Nephron progenitor cell (in vitro differentiated cells): ENCODE data around the gene NRARP.
A peak's percentile ranks its signal among the peaks of the same experiment; 100 is the strongest.

ENCODE experiments used
- DNase-seq: peaks from one replicate; pipeline ENCODE4 v3.0.0; 2021
- H3K27ac Mint-ChIP-seq: 2 replicates; pipeline ENCODE4 v1.8.0; 2021; ENCODE audit warnings: mild to moderate bottlenecking, moderate library complexity, mixed read lengths
- H3K27me3 Mint-ChIP-seq: 2 replicates; pipeline ENCODE4 v1.8.0; 2021; ENCODE audit warnings: mild to moderate bottlenecking, low read depth, mixed read lengths; ENCODE audit not compliant: poor library complexity
- H3K36me3 Mint-ChIP-seq: 2 replicates; pipeline ENCODE4 v1.8.0; 2021; ENCODE audit warnings: low read depth, mixed read lengths
- H3K4me1 Mint-ChIP-seq: 2 replicates; pipeline ENCODE4 v1.8.0; 2021; ENCODE audit warnings: mixed read lengths
- H3K4me3 Mint-ChIP-seq: 2 replicates; pipeline ENCODE4 v1.8.0; 2021; ENCODE audit warnings: mild to moderate bottlenecking, moderate library complexity, mixed read lengths
- H3K9me3 Mint-ChIP-seq: 2 replicates; pipeline ENCODE4 v1.8.0; 2021; ENCODE audit warnings: mild to moderate bottlenecking, moderate library complexity, mixed read lengths
- TF ChIP-seq, protein P1 (sequence below): fragments of 200-600 bp; sonication (generic); IDR thresholded peaks from 2 replicates; pipeline ENCODE4 v1.5.0; 2021; ENCODE audit warnings: antibody characterized with exemption

NRARP gene

GRCh38 chr9:137255448-137256114 lies 46.5 kb downstream of the NRARP start:
- Mint-ChIP-seq H3K36me3 (peaks cover 13% of the 10 kb centered on the region), H3K4me3 (peak overlapping the region; percentile 85), H3K4me1 (peaks cover 37% of the 10 kb centered on the region), H3K9me3 (no peaks in the 10 kb centered on the region), H3K27me3 (no peaks in the 10 kb centered on the region), H3K27ac (no peak overlapping the region)
- DNase-seq, result no peak
- TF ChIP-seq, protein P1, sequence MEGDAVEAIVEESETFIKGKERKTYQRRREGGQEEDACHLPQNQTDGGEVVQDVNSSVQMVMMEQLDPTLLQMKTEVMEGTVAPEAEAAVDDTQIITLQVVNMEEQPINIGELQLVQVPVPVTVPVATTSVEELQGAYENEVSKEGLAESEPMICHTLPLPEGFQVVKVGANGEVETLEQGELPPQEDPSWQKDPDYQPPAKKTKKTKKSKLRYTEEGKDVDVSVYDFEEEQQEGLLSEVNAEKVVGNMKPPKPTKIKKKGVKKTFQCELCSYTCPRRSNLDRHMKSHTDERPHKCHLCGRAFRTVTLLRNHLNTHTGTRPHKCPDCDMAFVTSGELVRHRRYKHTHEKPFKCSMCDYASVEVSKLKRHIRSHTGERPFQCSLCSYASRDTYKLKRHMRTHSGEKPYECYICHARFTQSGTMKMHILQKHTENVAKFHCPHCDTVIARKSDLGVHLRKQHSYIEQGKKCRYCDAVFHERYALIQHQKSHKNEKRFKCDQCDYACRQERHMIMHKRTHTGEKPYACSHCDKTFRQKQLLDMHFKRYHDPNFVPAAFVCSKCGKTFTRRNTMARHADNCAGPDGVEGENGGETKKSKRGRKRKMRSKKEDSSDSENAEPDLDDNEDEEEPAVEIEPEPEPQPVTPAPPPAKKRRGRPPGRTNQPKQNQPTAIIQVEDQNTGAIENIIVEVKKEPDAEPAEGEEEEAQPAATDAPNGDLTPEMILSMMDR, result no peak

DNA sequence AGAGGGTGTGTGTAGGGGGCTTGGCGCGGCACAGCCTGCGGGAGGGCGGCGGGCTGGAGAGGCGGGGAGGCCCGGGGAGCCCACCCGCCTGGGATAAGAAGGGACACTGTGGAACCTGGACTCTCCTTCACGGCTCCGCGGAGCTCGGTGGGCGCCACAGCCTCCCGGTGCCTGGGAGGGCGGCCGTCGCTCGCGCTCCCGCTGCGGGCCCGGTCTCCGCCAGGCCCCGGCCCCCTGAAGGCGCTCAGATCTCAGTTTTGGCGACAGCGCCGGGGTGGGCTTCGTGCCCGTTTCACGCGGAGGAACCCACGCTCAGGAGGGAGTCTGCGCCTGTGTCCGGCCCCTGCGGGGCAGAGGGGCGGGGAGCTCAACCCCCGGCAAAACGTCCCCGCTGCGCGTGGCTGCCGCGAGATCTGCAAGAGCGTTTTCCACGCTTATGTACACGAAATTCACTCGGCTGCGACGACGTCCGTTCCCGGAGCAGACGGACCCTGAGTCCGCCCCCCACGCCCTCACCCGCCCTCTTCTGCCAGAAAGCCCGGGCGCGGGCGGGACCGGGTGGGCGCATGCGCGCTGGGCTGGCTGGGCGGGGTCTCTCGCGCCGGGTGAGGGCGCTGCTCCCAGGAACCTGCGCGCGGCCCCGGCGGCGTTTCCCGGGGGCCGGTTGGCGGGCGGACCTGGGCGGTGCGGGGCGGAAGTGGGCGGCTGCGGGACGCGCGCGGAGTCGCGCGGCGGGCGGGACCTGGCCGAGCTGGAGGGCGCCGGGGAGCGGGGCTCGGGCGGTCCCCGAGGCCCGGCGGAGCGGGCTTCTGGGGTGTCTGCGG lies 47.2 kb downstream of the NRARP start, which contains the start of gene NELFB:
NELFB (plus strand) TSS at position 704 of the 824 bp plus-strand sequence.
- peak within 1 kb of the TSS; percentile 92 for H3K27ac Mint-ChIP-seq
- peaks cover 13% of the 10 kb centered on the region for H3K36me3 Mint-ChIP-seq
- TF ChIP-seq, protein P1, result no peak
- H3K4me1 Mint-ChIP-seq, result peaks cover 41% of the 10 kb centered on the region
- H3K27me3 Mint-ChIP-seq, result no peaks in the 10 kb centered on the region
- H3K4me3 Mint-ChIP-seq, result peak within 1 kb of the TSS; percentile 93
- peak; percentile 99 for DNase-seq
- H3K9me3 Mint-ChIP-seq, result no peaks in the 10 kb centered on the region

DNA sequence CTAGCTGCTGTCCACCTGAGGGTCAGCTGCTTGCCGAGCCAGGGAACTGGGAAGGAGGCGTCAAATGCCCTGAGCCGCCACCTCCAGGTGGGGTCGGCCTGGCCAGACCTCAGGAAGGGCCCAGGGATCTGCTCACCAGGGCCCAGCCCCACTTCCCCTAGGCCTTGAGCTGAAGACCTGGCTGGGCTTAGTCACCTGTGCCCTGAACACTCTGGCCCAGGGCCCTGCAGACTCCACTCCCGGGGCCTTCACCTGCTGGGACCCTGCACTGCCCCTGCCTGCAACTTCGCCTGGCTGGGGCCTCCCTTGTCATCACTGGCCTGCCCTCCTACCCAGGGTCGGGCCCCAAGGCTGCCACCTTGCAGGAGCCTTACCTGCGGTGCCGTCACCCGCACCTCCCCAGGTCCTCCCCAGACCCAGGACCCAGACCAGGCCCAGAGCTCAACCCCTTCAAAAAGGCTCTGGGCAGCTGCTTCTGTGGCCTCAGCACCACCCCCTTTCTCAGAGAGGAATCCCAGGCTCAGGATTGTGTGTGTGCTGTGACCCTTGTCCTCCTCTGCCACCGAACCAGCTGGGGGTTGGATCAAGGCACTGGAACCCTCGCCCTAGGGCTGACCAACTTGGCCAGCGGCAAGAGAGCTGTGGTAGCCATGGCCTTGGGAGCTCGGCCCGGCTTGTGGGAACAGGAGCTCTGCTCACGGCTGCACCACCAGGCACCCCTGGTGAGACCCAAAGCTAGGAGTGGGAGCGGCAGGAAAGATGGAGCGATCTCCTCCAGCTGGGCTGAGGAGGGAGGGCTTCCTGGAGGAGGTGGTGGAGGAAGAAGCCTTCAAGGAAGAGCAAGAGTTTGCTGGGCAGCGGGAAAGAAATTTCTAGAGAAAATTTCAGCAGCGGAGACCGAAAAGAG lies 48.1 kb downstream of the NRARP start:
- H3K36me3 Mint-ChIP-seq, result peaks cover 8% of the 10 kb centered on the region
- peaks cover 46% of the 10 kb centered on the region for H3K4me1 Mint-ChIP-seq
- no peaks in the 10 kb centered on the region for H3K9me3 Mint-ChIP-seq
- H3K27ac Mint-ChIP-seq, result peak overlapping the region; percentile 92
- TF ChIP-seq, protein P1, result no peak
- H3K4me3 Mint-ChIP-seq, result peak overlapping the region; percentile 93
- DNase-seq, result no peak
- no peaks in the 10 kb centered on the region for H3K27me3 Mint-ChIP-seq

DNA sequence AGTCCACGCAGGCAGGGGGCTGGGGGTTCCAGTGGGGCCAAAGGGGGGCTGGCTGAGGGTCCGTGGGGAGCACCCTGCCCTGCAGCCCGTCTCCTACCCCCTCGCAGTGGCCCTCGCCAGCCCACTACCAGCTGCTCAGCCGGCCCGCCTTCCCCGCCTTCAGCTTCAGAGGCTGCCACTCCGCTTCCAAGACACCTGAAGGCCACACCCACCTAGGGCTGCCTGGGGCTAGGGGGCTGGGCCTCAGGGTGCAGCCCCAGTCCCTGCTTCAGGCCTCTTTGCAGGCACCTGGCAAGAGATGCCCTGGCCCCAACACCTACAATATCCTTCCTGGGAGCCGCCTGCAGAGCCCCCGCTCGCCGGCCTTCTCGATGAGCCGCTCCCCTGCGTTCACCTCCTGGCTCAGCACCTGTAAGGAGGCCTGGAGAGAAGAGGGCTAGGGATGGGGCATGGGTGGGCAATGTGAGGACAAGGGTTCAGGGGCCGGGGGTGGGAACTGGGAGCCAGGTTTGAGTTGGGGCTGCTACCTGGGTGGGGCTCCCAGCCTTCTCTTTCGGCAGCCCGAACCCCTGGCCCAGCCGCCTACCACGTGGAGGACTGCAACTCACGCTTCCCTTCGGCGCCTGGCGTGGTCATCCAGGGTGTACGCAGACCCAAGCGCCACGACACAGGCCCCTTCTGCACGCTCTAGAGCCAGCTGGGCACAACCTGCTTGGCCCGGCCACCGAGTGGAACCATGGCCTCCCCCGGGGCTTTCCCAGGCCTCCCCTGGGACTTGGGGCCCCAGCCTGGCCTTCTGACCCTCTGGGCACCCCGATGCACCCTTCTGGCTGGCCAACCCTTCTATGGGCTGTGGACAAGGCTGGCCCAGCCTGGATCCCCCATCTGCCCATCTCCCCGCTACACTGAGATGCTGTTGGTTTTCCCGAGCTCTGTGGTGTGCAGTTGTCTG lies 49.2 kb downstream of the NRARP start:
- H3K9me3 Mint-ChIP-seq, result no peaks in the 10 kb centered on the region
- DNase-seq, result no peak
- H3K4me1 Mint-ChIP-seq, result peaks cover 49% of the 10 kb centered on the region
- no peaks in the 10 kb centered on the region for H3K36me3 Mint-ChIP-seq
- peak overlapping the region; percentile 60 for H3K4me3 Mint-ChIP-seq
- TF ChIP-seq, protein P1, result no peak
- H3K27ac Mint-ChIP-seq, result no peak overlapping the region
- H3K27me3 Mint-ChIP-seq, result no peaks in the 10 kb centered on the region
